Hepatocyte (in vitro differentiated cells): ENCODE results near the gene TCFL5. TPM values are rescaled to one million over a fixed set of nuclear protein-coding genes. Genes with fewer than 3 reads are reported as not detected.

Experiments used
- DNase-seq: peaks from one replicate; pipeline ENCODE4 v3.0.0-alpha.2; 2016; ENCODE audit warnings: low spot score
- H2AFZ ChIP-seq: fragments of 200-600 bp; sonication (generic); 2 replicates; pipeline ENCODE4 v1.6.0; 2016; ENCODE audit warnings: antibody characterized with exemption, mild to moderate bottlenecking
- H3K27ac ChIP-seq: fragments of 200-600 bp; sonication (generic); 2 replicates; pipeline ENCODE4 v1.5.1; 2016; ENCODE audit warnings: mild to moderate bottlenecking
- H3K27me3 ChIP-seq: fragments of 200-600 bp; sonication (generic); 2 replicates; pipeline ENCODE4 v1.6.1; 2016
- H3K36me3 ChIP-seq: fragments of 200-600 bp; sonication (generic); replicated peaks from 2 replicates; pipeline ENCODE4 v1.5.1; 2016; ENCODE audit warnings: low read depth; ENCODE audit not compliant: insufficient read depth
- H3K4me1 ChIP-seq: fragments of 200-600 bp; sonication (generic); 2 replicates; pipeline ENCODE4 v1.5.1; 2016; ENCODE audit warnings: mild to moderate bottlenecking, moderate library complexity; ENCODE audit not compliant: insufficient read depth
- H3K4me2 ChIP-seq: fragments of 200-600 bp; sonication (generic); 2 replicates; pipeline ENCODE4 v1.6.0; 2016
- H3K4me3 ChIP-seq: fragments of 200-600 bp; sonication (generic); 2 replicates; pipeline ENCODE4 v1.5.1; 2016; ENCODE audit warnings: mild to moderate bottlenecking
- H3K79me2 ChIP-seq: fragments of 200-600 bp; sonication (generic); 2 replicates; pipeline ENCODE4 v1.6.0; 2017; ENCODE audit warnings: mild to moderate bottlenecking
- H3K9me2 ChIP-seq: fragments of 200-600 bp; sonication (generic); replicated peaks from 2 replicates; pipeline ENCODE4 v1.6.0; 2017; ENCODE audit warnings: mild to moderate bottlenecking; ENCODE audit not compliant: insufficient read depth
- H3K9me3 ChIP-seq: fragments of 200-600 bp; sonication (generic); 2 replicates; pipeline ENCODE4 v1.5.1; 2016; ENCODE audit warnings: low read depth, mild to moderate bottlenecking
- H4K20me1 ChIP-seq: fragments of 200-600 bp; sonication (generic); 2 replicates; pipeline ENCODE4 v1.6.0; 2016; ENCODE audit warnings: mild to moderate bottlenecking; ENCODE audit not compliant: insufficient read depth, poor library complexity, severe bottlenecking
- CTCF ChIP-seq: fragments of 200-600 bp; sonication (generic); IDR thresholded peaks from 2 replicates; pipeline ENCODE4 v1.5.1; 2016; ENCODE audit warnings: antibody characterized with exemption, mild to moderate bottlenecking; ENCODE audit not compliant: poor library complexity
- EZH2 ChIP-seq: fragments of 200-600 bp; sonication (generic); IDR thresholded peaks from 2 replicates; pipeline ENCODE4 v1.6.1; 2016; ENCODE audit warnings: antibody characterized with exemption, mild to moderate bottlenecking, borderline replicate concordance
- EZH2phosphoT487 ChIP-seq: fragments of 200-600 bp; sonication (generic); IDR thresholded peaks from one replicate; pipeline ENCODE4 v1.6.1; 2018; ENCODE audit warnings: antibody characterized with exemption, mild to moderate bottlenecking, low read depth, moderate library complexity; ENCODE audit not compliant: unreplicated experiment, severe bottlenecking
- WGBS: methylation state at CpG from one replicate; pipeline ENCODE4 v1.1.6; 2016; ENCODE audit warnings: low lambda C conversion rate; ENCODE audit errors: missing lambda C conversion rate; 5-methylcytosine and 5-hydroxymethylcytosine counted together
- polyA plus RNA-seq: library from polyadenylated mRNA; unstranded; fragments of >200 nt; fragmentation: Nextera tagmentation; extraction: Ambion mirVana; gene quantifications from 2 replicates; pipeline ENCODE4 v1.2.1, GENCODE V29; 2016
- total RNA-seq: library from RNA; depleted of rRNA; stranded (reverse); fragments of >200 nt; gene quantifications from 2 replicates; pipeline ENCODE4 v1.2.3, GENCODE V29; 2014

Gene TCFL5
- total and polyA plus RNA-seq, 2 experiments from 2014 or later, result 8.5 to 9.5 TPM

GRCh38 chr20:62796699-62797491, 64.7 kb downstream of the TCFL5 start:
- DNase-seq, result peak; percentile 35
- peak overlapping the region; percentile 94 for H3K4me3 ChIP-seq
- no peaks in the 10 kb centered on the region for H3K9me2 ChIP-seq
- H4K20me1 ChIP-seq, result no peaks in the 10 kb centered on the region
- H2AFZ ChIP-seq, result peak overlapping the region; percentile 79
- no peaks in the 10 kb centered on the region for H3K9me3 ChIP-seq
- no peaks in the 10 kb centered on the region for H3K36me3 ChIP-seq
- H3K27ac ChIP-seq, result no peak overlapping the region
- TF ChIP-seq CTCF (no peak), EZH2phosphoT487 (no peak), EZH2 (no peak)
- peaks cover 17% of the 10 kb centered on the region for H3K4me1 ChIP-seq
- 54% methylated on average over 14 of the region's 53 CpGs for WGBS
- H3K4me2 ChIP-seq, result peak overlapping the region; percentile 85
- H3K27me3 ChIP-seq, result no peaks in the 10 kb centered on the region
- peaks cover 5% of the 10 kb centered on the region for H3K79me2 ChIP-seq

- peak overlapping the region; percentile 66 for H3K27ac ChIP-seq
- peaks cover 20% of the 10 kb centered on the region for H3K4me1 ChIP-seq
- H3K4me2 ChIP-seq, result peak overlapping the region; percentile 99
- H3K27me3 ChIP-seq, result no peaks in the 10 kb centered on the region
- no peaks in the 10 kb centered on the region for H3K9me3 ChIP-seq
- no peak for TF ChIP-seq EZH2
- TF ChIP-seq CTCF, result no peak
- no peak for TF ChIP-seq EZH2phosphoT487
- DNase-seq, result peak; percentile 77
- H3K36me3 ChIP-seq, result no peaks in the 10 kb centered on the region
- peak overlapping the region; percentile 30 for H3K4me3 ChIP-seq
- WGBS, result 2% methylated on average over 64 of the region's 68 CpGs
- peaks cover 5% of the 10 kb centered on the region for H3K79me2 ChIP-seq
- H3K9me2 ChIP-seq, result no peaks in the 10 kb centered on the region
- no peaks in the 10 kb centered on the region for H4K20me1 ChIP-seq
- peak overlapping the region; percentile 89 for H2AFZ ChIP-seq
These were observed 66.4 kb downstream of the TCFL5 start for GRCh38 chr20:62795023-62795761.

GRCh38 chr20:62794007-62794724, 67.5 kb downstream of the TCFL5 start:
- H3K4me1 ChIP-seq, result peaks cover 20% of the 10 kb centered on the region

More at GRCh38 chr20:62794007-62794724, 67.5 kb downstream of the TCFL5 start:
- DNase-seq, result peak; percentile 98
- TF ChIP-seq EZH2phosphoT487, result no peak
- TF ChIP-seq CTCF, result no peak
- TF ChIP-seq EZH2, result no peak
- H3K79me2 ChIP-seq, result peaks cover 5% of the 10 kb centered on the region
- no peaks in the 10 kb centered on the region for H3K36me3 ChIP-seq
- H3K27me3 ChIP-seq, result no peaks in the 10 kb centered on the region
- WGBS, result 8% methylated on average over 39 of the region's 69 CpGs
- no peaks in the 10 kb centered on the region for H3K9me2 ChIP-seq
- peak overlapping the region; percentile 30 for H3K4me3 ChIP-seq
- H2AFZ ChIP-seq, result peak overlapping the region; percentile 89
- H3K27ac ChIP-seq, result peak overlapping the region; percentile 66
- H3K4me2 ChIP-seq, result peak overlapping the region; percentile 99
- no peaks in the 10 kb centered on the region for H4K20me1 ChIP-seq
- H3K9me3 ChIP-seq, result no peaks in the 10 kb centered on the region
